ENCODE data around the gene TUBB2A.

DNA sequence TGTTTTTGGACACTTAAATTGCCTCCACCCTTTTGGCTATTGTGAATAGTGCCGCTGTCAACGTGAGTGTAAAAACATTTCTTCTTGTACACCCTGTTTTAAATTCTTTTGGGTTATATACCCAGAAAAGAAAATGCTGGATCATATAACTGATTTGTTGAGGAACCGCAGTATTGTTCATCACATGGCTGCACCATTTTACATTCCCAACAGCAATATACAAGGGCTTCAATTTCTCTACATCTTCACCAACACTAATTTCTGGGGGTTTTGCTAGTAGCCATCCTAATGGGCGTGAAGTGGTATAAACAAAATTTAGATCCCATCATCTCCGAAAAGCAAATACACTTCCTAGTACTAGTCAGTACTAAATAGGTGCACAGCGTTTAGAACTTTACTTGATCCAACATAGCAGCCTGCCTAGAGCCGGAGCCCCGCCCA, 39.4 kb downstream of the TUBB2A start:
- TF ChIP-seq, protein P1, sequence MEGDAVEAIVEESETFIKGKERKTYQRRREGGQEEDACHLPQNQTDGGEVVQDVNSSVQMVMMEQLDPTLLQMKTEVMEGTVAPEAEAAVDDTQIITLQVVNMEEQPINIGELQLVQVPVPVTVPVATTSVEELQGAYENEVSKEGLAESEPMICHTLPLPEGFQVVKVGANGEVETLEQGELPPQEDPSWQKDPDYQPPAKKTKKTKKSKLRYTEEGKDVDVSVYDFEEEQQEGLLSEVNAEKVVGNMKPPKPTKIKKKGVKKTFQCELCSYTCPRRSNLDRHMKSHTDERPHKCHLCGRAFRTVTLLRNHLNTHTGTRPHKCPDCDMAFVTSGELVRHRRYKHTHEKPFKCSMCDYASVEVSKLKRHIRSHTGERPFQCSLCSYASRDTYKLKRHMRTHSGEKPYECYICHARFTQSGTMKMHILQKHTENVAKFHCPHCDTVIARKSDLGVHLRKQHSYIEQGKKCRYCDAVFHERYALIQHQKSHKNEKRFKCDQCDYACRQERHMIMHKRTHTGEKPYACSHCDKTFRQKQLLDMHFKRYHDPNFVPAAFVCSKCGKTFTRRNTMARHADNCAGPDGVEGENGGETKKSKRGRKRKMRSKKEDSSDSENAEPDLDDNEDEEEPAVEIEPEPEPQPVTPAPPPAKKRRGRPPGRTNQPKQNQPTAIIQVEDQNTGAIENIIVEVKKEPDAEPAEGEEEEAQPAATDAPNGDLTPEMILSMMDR (IDR thresholded peaks at IDR 0.05 in 8 of 11, conservative IDR thresholded peaks at IDR 0.05 in 3 of 11): no peak
- TF ChIP-seq POLR2A (IDR thresholded peaks at IDR 0.05) (no peak), POLR2AphosphoS5 (IDR thresholded peaks at IDR 0.05) (no peak)
